Measurements from ENCODE around the gene CRB2.

Gene CRB2

DNA sequence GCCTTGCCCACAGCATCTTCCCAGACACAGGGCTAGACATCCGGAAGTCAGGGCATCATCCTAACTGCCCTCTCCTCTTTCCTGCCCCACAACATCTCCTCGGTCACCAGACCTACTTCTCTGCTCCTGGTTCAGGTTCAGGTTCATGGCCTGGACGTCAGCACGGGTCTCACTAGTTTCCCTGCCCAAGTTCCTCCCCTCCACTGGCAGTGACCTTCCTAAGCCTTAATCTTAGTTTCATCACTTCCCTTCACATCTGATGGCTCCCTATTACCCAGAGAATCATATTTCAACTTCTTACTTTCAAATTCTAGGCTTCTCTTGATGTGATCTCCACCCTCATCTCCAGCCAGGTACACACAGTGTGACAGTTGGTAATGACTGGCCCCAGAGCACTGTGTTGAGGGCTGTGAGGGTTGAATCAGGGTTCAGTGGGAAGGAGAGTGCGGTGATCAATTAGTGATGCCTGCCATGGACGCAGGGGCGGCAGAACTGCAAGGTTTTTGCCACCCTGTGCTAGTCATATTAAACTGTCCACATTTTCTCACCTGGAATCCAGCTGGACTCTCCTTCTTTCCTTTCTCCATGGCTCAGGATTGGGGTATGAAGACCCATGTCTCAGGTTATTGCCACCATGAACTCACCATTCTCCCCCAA, 34.3 kb upstream of the CRB2 start:
- no peak overlapping the region for H3K4me3 ChIP-seq
- no peak overlapping the region for H3K27ac ChIP-seq
- no peak for DNase-seq (ENCODE audit: low spot score)
- TF ChIP-seq, protein P1, sequence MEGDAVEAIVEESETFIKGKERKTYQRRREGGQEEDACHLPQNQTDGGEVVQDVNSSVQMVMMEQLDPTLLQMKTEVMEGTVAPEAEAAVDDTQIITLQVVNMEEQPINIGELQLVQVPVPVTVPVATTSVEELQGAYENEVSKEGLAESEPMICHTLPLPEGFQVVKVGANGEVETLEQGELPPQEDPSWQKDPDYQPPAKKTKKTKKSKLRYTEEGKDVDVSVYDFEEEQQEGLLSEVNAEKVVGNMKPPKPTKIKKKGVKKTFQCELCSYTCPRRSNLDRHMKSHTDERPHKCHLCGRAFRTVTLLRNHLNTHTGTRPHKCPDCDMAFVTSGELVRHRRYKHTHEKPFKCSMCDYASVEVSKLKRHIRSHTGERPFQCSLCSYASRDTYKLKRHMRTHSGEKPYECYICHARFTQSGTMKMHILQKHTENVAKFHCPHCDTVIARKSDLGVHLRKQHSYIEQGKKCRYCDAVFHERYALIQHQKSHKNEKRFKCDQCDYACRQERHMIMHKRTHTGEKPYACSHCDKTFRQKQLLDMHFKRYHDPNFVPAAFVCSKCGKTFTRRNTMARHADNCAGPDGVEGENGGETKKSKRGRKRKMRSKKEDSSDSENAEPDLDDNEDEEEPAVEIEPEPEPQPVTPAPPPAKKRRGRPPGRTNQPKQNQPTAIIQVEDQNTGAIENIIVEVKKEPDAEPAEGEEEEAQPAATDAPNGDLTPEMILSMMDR (IDR thresholded peaks at IDR 0.05) = no peak

DNA sequence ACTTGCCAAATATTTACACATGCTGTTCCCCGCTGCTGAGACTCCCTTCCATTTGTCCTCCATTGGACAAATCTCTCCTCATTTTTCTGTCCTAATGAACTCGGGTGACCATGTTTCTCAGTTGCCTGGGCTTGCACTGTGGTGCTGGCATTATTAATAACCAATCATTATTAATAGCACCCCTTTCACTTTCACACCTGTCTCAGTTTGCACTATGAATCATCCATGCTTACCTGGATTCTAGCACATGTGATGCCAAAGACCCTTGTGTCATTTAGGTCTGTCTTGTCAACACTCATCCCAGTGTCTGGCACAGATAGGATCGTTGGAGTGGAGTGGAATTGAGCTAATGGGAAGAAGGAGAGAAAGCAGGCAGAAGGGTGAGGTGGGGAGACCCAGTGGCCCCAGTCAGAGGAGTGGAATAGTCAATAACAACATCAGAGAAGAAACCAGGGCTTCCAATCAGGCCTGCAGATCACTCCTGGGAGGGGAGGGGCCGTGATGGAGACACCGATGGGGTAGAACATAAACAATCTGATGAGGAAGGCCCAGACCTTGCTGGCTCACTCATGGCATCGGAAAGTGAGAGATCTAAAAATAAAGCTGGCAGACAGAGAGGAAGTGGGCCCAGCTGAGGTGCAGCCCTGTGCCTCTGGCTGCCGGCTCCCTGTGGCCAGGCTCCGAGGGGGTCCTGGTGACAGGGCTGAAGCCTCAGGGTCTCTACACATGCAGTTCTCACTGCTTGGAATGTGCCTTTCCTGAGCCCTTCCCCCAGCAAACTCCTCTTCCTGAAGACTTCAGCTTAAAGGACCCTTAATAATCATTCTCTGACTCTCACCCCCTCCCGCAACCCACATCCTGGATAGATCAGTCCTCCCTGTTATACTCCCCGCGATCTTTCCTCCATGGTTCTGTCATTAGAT, 33.5 kb upstream of the CRB2 start:
- DNase-seq (ENCODE audit: low spot score) = no peak
- TF ChIP-seq, protein P1 (IDR thresholded peaks at IDR 0.05) = no peak
- no peak overlapping the region for H3K27ac ChIP-seq
- H3K4me3 ChIP-seq = no peak overlapping the region

DNA sequence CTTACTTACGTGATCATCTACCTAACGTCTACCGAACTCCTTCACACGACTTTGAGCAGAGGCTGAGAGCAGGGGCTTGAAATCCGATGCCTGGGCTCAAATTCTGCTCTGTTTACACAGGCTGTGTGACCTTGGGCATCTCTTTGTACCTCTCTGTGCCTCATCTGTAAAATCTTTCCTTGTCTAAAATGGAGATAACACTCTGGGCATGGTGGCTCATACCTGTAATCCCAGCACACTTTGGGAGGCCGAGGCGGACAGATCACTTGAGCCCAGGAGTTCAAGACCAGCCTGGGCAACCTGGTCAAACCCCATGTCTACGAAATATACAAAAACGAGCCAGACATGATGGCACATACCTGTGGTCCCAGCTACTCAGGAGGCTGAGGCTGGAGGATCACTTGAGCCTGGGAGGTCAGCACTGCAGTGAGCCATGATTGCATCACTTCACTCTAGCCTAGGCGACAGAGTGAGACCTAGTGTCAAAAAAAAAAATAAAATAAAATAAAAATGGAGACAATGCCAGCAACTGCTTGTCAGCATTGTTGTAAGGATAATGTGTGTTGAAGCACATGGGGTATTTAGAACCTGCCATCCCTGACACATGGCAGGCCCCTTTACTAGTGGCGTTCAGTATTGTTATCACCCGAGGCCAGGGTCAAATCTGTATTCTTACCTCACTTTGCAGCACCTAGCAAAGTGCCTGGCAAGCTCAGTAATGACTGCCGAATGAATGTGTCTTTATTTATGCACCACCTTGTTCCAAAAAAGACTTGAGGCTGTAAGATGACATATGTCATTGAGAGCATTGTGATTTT, 32.6 kb upstream of the CRB2 start:
- Histone ChIP-seq H3K4me3 (no peak overlapping the region), H3K27ac (no peak overlapping the region)
- no peak for DNase-seq (ENCODE audit: low spot score)
- TF ChIP-seq, protein P1 (IDR thresholded peaks at IDR 0.05) = no peak

DNA sequence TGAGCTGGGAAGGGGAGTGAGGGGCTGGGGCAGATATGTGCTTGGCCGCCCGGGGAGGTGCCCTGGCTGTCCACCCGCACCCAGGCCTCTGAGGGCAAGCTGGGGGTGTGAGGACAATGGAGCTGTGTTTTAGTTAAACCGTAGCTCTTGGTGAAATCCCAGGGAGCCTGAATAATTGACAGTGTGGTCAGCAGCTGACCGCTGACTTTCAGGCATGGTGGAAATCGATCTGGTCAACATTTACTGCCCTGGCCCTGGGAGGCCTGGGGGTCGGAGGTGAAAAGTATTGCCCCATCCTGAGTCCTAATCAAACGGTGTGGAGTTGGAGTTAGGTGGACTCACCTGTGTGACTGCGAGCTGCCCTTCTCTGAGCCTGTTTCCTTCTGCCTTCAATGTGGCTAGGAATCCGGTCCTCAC, 31.2 kb upstream of the CRB2 start:
- TF ChIP-seq, protein P1 (IDR thresholded peaks at IDR 0.05) = no peak
- no peak overlapping the region for H3K27ac ChIP-seq
- DNase-seq (ENCODE audit: low spot score) = no peak

DNA sequence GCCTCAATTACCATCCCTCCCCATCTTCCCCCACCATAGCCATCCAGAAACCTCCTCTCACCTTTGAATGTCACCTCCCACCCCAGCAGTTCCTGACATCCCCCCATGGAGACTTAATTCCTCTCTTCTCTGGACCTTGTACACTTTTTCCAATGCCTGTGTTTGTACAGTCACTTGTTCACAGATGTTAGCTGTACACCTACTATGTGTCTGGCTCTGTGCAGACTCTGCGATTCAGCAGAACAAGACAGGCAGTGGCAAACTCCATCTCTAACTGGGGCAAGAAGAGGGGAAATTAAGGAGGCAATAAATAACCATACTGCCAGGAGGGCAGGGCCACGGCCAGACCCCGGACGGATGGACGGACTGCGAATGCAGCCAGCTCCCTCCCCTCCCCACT, 29.8 kb upstream of the CRB2 start:
- TF ChIP-seq, protein P1 (IDR thresholded peaks at IDR 0.05) = no peak
- Histone ChIP-seq H3K4me3 (no peak overlapping the region), H3K27ac (no peak overlapping the region)
- DNase-seq (ENCODE audit: low spot score) = no peak

More for the DNA sequence above, 31.2 kb upstream of the CRB2 start:
- no peak overlapping the region for H3K4me3 ChIP-seq

DNA sequence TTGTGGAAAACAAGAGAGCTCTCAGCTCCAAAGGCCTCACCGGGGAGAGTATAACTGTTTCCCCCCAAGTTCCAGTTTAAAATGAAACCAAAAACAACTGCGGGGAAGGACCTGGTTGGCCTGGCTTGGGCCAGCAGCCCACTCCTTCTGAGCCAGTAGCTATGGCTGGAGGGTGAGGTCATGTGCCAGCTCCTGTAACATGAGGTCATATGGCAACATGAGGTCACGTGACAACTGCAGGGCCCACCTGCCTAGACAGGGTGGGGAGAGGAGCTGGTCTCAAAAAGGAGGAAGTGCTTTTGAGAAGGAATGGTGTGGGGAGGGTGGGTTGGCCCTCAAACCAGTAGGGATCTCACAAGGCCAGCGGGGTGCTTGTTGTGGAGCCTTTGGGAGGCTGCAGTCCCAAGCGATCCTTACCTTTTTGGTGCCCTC, 29.3 kb upstream of the CRB2 start:
- Histone ChIP-seq H3K27ac (no peak overlapping the region), H3K4me3 (no peak overlapping the region)
- DNase-seq (ENCODE audit: low spot score) = no peak
- TF ChIP-seq, protein P1 (IDR thresholded peaks at IDR 0.05) = no peak

Data from coronary artery (tissue), 2 donors.